GM19397 (cell line): ENCODE data around the gene MAP3K4.
"Not testable (repeated sequence)": the region's sequence is repeated elsewhere in the genome, so short reads cannot be mapped to it uniquely, and the experiment has no call there.

ENCODE experiments used
- ATAC-seq: cut with Tn5 transposase; IDR thresholded peaks from one replicate; pipeline ENCODE4 v1.9.1; 2021; ENCODE audit warnings: mild to moderate bottlenecking, moderate library complexity; ENCODE audit not compliant: unreplicated experiment

The MAP3K4 gene

GRCh38 chr6:160972111-160972510 is 19.5 kb upstream of the MAP3K4 start:
- no peak for ATAC-seq

DNA sequence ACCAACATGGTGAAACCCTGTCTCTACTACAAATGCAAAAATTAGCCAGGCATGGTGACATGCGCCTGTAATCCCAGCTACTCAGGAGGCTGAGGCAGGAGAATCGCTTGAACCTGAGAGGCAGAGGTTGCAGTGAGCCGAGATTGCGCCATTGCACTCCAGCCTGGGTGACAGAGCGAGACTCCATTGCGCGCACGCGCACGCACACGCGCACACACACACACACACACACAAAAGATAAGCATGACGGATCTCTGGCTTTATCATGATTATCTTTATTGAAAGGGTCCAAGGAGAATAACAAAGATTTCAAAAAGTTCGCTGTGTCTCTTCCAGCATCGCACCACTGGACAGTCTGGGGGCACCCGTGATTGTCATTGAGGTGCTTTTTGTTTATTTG is 19.0 kb upstream of the MAP3K4 start:
- ATAC-seq: not testable (repeated sequence)

GRCh38 chr6:160973311-160974250 is 18.0 kb upstream of the MAP3K4 start:
- ATAC-seq: no peak

- no peak for ATAC-seq
These were observed 17.2 kb upstream of the MAP3K4 start for GRCh38 chr6:160974304-160974771.

DNA sequence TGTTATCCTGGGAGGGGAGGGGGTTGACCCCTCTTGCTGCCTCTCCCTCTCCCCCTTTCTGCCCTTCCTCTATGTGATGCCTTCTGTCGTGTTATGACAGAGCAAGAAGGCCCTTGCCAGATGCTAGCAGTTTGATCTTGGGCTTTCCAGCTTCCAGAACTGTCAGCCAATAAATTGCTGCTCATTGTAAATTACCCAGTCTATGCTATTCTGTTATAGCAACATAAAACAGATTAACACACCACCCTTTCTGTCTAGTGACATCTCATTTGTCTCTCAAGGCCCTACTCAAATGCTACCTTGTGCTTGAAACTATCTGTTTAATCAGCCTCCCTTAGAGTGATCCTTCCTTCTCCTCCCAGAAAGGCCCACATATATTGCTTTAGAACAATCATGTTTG is 16.4 kb upstream of the MAP3K4 start:
- no peak for ATAC-seq

DNA sequence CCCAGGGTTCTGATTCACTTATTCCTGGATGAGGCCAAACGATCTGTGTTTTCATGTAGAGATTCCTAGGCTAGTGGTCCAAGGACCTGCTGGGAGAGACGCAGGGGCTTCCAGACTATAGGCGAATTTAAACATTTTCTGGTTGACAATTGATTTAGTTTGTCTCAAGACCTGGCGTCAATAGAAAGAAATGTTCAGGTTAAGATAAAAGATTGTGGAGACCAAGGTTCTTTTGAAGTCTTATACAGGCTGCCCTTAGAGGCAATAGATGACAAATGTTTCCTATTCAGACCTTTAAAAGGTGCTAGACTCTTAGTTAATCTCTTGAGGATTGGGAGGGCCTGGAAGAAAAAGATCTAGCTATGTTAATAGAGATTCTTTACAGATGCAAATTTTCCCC is 15.6 kb upstream of the MAP3K4 start:
- ATAC-seq: not testable (repeated sequence)

DNA sequence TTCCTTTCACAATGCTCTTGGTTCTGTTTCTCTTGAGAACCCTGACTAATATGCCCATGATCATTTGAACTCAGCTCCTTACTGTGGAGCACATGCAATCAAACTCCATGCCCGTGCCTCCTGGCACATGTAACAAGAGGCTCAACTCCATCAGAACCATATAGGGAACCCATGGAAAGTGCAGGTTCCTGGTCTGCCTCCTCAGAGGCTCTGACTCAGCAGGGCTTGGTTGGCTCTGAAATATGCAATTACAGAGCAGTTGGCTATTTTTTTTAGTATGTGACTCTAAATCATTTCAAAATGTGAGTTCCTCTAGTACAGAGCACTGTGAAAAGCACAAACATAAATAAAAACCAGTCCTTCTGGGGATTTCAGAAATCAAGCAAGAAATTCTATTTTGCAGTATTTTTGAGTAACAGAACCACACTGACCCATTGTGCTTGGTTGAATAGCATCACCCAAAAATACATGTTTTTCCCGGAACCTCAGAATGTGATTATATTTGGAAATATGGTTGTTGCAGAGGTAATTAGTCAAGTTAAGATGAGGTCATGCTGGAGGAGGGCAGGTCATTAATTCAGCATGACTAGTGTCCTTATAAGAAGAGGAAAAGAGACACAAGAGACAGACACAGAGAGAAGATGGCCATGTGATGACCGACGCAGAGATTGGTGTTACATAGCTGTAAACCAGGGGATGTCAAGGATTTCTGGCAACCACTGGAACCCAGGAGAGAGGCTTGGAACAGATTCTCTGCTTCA is 13.2 kb upstream of the MAP3K4 start:
- no peak for ATAC-seq

DNA sequence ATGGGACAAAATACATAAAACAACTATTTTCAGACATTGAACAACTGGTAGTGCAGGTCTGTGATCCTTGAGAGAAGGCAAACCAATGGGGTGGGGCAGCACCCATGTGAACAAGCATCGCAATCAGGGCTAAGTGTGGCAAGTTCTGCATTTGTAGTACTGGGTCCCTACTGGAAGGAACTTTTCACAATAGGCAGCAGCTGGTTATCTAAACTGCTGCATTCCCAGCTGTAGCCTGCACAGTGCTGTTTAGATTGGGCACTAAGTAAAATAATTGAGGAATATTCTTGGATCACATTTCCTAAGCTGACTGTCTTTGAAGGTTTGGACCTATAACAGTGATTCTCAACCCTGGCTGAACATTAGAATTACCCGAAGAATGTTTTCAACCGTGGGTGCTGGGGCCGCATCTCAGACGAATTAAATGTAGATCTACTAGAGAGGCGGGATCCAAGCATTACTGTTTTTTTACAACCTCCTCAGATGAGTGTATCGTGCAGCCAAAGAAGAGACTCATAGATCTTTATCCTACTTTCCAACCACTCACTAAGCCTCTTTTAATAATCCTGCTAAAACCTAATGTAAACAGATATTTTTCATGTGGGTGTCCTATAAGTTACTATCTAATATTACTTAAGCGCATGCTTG is 12.4 kb upstream of the MAP3K4 start:
- no peak for ATAC-seq

DNA sequence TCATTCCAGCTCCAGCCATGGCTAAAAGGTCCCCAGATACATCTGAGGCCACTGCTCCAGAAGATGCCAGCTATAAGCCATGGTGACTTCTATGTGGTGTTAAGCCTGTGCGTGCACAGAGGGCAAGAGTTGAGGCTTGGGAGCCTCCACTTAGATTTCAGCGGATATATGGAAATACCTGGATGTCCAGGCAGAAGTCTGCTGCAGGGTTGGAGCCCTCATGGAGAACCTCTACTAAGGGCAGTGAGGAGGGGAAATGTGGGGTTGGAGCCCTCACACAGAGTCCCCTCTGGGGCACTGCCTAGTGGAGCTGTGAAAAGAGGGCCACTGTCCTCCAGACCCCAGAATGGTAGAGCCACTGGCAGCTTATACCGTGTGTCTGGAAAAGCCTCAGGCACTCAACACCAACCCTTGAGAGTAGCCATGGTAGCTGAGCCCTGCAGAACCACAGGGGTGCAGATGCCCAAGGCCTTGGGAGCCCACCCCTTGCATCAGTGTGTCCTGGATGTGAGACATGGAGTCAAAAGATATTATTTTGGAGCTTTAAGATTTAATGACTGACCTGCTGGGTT is 8.1 kb upstream of the MAP3K4 start:
- ATAC-seq: not testable (repeated sequence)

DNA sequence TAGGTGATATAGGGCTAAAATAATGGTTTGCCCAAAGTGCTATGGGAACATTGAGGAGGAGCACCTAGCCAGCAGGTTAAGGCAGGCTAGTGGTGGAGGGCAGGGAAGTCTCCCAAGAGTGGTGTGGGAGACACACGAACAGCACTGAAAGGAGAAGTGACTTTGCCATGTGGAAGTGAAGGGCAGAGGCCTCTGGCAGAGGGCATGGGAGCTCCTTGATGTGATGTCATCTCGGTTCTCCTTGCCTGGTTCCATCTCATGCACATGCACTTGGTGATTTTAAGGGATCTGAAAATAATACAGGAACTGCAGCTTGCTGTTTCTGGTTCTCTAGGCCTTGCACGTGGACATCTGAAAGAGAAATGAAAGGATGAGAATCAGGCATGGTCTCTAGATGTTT is 4.7 kb upstream of the MAP3K4 start:
- ATAC-seq: no peak

DNA sequence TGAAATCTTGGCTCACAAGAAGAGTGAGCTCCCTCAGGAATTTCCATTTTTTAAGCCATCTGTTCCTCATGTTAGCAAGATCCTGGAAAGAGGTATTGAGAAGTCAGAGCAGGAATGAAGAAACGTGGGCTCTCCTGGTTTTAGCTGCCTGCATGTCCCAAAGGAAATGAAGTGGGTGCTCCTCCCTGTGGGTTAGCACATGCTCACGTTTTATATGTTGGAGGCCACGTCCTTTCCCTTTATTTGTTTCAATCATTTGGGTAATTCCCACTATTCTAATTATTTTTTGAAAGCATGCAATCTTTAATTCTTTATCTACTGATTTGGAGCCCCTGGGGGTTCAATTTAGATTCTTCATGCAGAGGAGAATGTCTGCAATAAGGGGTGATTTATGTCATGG is 4.3 kb upstream of the MAP3K4 start:
- ATAC-seq: no peak

GRCh38 chr6:160990847-160991405 is 643 bp upstream of the MAP3K4 start:
- ATAC-seq: no peak

DNA sequence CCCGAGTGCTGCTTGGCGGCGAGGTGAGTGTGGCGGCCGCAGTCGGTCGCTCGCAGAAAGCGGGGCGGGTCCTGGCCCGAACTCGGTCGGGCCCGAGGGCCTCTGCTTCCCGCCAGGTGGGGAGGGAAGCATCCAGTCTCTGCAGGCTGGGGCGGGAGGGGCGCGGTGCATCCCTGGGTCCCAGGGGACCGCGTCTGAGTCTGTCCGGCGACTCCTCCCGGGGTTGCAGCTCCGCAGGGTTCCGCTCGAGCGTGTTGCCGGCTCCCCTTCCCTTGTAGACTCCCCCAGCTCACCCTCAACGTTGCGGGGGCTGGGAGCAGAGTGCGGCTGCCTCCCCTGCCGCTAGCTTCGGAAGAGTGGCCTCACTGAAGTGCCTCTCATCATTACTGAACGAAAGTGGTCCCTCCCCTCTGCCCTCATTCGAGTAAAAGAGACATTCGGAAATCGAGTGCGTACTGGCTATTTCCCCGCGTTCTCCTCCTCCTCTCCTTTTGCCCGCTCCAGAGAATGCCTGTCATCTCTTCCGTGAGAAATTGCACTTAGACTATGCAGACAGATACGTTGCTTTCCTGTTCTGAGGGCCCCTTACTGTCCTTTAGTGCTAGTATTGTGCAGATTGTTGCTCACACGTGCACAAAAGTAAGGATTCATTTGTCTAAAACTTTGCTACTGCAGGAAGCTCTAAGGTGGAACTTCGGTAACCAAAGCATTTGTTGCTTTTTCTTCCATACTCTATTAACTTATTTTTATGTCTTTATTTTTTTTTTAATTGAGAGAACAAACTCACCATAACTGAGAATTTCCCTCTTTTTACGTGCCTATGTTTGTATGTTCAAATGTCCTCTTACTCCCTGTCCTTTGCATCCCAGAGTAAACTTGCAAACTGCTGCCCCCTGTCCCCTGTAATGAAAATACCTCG is 751 bp downstream of the MAP3K4 start:
- peak; percentile 48 for ATAC-seq

DNA sequence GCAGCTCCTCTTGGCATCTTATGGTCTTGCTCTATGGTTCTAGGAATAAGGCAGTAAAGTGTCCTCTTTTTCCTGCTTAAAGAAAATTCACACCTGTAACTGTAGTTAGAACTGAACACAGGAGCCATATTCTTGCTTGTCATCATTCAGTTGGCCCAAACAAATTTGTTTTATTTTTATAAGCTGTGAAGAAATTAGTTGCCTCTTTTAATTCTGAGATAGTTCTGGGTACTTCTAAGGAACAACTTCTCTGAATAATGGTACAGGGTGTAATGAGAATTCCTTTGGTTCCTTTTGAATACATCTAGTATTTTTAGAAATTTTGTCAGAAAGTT is 1.4 kb downstream of the MAP3K4 start:
- no peak for ATAC-seq

- ATAC-seq: no peak
These were observed 3.7 kb downstream of the MAP3K4 start for GRCh38 chr6:160995271-160995670.

DNA sequence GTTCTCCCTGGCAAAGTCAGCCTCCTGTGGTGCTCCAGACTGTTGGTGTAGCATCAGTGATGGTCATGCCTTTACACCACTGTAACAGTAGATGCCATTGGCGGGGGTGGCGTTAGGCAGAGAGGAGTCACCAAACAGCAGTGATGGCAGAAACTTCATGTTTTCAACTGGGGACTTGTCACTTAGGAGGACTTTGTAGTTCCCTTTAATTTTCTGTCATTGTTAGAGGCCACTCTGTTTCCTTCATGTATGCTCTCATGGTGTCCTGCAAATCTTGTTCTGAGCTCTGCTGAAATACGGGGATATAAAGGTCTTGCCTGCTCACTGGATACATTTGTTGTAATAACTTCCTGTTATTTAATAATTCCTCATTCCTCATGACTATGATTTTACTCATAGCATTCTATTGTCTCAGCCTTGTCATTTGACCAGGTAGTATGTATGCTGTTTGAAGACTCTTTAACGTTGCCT is 4.6 kb downstream of the MAP3K4 start:
- ATAC-seq: no peak

DNA sequence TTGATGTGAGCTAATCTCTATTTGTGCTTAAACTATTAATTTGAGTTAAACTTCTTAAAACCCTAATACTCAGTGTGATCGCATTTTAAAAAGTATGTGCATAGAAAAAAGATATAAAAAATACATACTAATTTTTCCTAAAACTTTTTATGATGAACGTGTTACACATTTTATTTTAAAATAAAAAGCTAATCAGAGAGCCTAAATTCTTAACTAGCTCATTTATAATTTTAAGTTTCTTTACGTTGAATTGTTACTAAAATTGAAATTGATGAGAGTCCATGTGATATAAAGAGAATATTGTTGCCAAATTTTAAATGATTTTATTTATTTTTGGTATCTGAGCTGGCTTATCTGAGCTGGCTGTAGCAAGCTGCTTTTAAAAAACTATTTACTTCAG is 6.6 kb downstream of the MAP3K4 start:
- no peak for ATAC-seq

GRCh38 chr6:160998766-160999165 is 7.2 kb downstream of the MAP3K4 start:
- ATAC-seq: no peak

DNA sequence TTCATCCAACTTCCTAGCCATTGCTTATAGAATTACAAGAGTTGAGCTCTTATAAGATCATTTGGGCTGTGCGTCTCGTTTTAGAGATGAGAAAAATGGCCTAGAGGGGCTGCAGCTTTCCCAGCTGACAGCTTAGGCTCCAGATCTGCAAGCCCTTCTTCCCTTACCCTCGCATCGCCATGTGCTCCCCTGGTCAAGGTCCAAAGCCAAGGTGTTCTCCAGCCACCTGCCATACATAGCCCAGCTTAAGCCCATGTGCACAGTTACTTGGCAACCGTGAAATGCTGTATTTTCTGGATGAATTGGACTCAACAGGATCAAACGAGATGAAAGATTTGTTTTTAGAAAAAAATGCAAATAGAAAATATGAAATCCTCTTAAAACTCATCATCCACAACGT is 7.9 kb downstream of the MAP3K4 start:
- ATAC-seq: no peak

DNA sequence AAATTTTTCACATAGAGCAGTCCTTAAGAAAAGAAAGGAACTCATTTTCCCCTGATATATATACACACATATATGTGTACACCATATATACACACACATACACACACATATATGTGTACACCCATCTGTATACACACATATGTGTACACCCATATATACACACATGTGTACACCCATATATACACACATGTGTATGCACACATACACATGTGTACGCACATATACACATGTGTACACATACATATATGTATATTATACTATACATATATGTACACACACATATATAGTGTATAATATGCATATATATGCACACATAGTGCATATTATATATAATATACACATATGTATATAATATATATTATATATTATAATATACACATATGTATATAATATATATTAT is 9.1 kb downstream of the MAP3K4 start:
- ATAC-seq: no peak
